SIG-M5 (cell line): Measurements from ENCODE around the gene APPL2.
A peak's percentile ranks its signal among the peaks of the same experiment; 100 is the strongest.

Experiments
- DNase-seq: peaks from one replicate; lab custom pipeline; 2025; lab: John Stamatoyannopoulos, UW

Gene APPL2, protein sequence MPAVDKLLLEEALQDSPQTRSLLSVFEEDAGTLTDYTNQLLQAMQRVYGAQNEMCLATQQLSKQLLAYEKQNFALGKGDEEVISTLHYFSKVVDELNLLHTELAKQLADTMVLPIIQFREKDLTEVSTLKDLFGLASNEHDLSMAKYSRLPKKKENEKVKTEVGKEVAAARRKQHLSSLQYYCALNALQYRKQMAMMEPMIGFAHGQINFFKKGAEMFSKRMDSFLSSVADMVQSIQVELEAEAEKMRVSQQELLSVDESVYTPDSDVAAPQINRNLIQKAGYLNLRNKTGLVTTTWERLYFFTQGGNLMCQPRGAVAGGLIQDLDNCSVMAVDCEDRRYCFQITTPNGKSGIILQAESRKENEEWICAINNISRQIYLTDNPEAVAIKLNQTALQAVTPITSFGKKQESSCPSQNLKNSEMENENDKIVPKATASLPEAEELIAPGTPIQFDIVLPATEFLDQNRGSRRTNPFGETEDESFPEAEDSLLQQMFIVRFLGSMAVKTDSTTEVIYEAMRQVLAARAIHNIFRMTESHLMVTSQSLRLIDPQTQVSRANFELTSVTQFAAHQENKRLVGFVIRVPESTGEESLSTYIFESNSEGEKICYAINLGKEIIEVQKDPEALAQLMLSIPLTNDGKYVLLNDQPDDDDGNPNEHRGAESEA

GRCh38 chr12:105235732-105236476 lies at the start of gene APPL2:
Gene APPL2 (minus strand): TSS chr12:105236174. CDS start chr12:105236012, 162 bp downstream.
- DNase-seq: no peak

- no peak for DNase-seq
Measured at GRCh38 chr12:105285378-105285777, 49.4 kb upstream of the APPL2 start.

DNA sequence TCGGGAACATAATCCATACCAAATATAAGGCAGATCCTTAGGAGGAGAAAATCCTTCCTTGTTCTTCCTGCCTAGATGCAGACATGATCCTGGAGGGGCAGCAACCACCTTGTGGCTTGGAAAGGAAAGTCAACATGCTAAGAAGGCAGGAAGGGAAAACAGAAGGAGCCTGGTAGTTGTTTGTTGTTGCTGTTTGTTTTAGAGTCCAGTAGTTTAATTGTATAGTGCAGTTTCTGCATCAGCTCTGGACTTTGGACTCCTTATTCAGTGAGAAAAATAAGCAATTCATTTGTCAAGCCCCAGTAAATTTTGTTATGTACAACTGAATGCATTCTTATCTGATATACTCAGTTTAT lies 45.7 kb upstream of the APPL2 start:
- no peak for DNase-seq

DNA sequence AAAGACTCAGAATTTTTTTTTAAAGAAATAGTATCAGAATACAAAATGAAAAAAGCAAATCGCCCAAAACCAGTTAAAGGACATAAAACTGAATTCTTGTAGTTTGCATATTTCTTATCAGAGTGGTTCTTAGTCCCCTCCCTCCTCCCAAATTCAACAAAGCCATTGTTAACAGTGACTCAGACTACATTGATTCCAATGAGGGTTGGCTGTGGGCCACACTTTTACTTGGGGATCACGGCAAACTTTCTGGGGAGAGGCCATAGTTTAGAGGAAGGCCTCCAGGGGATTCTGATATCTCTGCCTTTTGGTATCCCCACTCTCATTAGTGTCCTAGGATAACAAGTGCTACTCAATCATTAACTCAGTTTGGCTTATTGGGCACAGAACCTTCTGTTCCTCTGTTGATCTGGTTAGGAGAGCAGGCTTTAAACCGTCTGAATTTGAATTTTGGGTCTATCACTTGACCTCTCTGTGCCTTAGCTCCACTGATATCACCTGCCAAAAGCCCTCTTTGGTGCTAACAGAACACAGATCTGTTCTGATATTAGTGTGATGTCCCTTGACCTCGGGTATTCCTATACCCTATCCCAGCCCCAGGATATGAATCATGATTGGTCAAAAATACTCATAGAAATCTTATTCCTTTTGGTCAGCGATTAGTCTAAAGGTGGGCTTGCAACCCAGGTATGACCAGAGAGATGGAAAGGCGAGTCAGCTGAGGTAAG lies 45.2 kb upstream of the APPL2 start:
- DNase-seq: no peak

DNA sequence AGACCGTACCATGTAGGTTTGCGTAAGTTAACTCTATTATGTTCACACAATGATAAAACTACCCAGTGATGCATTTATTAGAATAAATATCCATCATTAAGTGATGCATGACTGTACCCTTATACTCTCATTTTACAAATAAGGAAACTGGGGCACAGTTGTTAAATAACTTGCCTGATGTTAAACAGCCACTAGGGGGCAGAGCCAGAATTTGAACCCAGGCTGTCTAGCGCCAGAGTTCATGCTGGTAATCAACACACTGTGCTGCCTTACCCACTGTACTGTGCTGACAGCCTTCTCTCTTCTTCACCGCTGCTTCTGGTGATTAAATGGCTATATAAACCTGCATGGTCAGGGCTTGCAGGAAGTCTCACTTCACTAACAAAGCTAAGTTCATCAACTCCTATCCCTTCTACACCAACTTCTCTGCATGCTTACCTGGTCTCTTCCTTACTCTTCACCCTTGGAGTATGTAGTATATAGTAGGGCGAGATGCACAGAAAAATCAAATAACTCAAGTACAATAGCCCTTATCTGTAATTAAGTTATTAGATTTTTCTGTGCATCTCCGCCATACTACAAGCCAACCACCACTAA lies 43.6 kb upstream of the APPL2 start:
- no peak for DNase-seq

DNA sequence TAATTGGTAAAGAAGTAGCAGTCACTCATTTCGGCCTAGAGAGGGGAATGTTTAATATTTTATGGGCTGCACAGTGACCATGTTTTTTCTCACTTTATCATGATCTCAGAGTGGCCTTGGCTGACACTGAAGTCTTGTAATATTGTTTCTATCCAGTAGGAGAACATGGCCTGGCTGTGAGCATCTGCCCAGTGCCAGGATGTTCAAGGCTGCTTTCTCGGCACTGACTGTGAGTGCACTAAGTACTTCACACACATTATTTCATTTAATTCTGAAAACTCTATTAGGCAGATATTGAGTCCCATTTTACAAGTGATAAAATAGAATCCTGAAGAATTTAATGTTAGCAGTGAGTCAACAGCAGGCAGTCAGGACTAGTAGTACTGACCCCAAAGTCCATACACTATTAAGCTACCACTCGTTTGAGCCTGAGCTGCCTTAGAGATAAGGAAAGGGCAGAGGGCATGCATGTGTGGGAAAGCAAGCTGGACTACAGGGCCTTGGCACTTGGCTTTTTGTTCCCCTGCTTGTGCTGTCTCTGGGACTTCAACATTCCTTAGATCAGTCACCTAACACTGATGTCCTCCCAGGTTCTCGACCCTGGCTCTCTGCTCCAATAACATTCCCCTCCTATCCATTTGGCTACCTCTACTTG lies 42.2 kb upstream of the APPL2 start:
- DNase-seq: no peak

GRCh38 chr12:105275997-105276733 lies 40.2 kb upstream of the APPL2 start:
- DNase-seq: peak; percentile 20

DNA sequence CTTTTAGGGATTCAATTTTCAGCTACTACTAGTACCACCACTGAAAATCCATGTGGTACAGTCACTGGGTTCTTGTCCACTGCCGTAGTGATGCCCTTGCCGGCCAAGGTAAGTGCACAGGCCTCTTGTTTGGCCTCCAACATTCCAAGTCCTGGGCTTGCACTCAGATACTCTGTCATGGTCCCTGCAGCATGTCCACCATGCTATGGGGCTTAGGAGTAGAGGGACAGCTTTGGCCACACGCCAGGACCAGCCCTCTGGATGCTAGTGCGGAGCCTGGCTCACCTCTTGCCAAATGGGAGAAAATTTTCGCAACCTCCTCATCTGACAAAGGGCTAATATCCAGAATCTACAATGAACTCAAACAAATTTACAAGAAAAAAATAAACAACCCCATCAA lies 38.6 kb upstream of the APPL2 start:
- DNase-seq: no peak

GRCh38 chr12:105273601-105274000 lies 37.6 kb upstream of the APPL2 start:
- no peak for DNase-seq

DNA sequence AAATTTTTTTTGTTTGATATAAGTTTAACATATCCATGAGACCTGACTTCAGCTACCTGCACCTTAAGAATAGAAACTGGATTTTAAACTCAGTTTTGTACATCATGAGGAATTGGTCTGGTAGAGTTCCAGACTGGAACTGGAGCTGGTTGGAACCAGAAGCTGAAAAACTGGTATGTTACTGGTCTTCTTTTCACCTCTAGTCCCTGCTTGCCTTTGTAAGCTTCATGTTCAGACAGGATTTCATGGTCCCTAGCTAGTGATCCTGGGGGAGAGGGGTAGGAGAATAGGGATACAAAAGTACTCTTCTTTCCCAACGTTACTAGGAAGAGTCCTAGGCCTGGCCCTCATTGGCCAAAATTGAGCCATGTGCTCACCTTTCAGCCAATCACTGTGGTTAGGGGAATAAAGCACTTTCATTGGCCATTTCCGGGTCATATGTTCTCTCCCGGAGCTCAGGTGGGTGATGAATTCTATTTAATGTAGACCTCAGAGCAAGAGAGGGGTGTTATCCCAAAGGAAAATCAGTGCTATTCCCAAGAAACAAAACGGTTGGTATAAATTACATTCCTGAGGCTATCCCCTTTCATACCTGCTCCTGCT lies 36.9 kb upstream of the APPL2 start:
- no peak for DNase-seq

- no peak for DNase-seq
Measured at GRCh38 chr12:105272152-105272551, 36.2 kb upstream of the APPL2 start.

DNA sequence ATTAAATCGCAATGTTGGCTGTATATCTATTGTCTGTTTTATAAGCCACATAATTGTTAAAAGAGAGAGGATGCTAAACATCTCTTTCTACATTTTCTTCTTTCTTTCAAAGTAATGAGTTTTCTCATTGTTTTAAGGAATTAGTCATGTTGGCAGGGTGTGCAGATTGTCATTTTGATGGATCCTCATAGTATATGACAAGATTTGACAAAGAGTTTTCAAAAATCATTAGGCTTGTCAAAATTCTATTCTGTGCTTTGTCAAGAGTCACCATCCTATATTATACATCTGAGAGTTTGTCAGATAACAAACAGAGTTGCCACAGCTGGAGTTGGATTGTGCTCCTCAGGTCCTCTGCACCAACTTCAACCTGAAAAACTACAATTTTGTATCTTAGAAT lies 35.4 kb upstream of the APPL2 start:
- DNase-seq: no peak

- no peak for DNase-seq
Measured at GRCh38 chr12:105270671-105271255, 34.8 kb upstream of the APPL2 start.

DNA sequence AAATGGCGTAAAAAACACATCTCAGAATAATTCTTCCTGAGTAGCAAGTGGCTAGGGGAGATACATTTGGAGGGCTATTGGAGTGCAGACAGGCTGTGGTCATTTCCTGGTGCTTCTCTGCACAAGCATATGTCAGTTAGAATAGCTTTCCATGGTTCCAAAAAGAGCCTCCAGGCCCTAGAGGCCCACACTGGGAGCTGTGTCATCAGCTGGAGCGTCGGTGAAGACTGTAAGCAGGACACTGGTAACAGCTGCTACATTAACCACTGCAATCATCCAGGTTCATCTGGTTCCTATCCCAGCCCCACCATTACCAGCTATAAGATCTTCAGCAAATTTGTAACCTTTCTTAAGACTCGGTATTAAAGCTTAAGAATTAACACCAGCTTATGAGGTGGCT lies 31.7 kb upstream of the APPL2 start:
- no peak for DNase-seq

DNA sequence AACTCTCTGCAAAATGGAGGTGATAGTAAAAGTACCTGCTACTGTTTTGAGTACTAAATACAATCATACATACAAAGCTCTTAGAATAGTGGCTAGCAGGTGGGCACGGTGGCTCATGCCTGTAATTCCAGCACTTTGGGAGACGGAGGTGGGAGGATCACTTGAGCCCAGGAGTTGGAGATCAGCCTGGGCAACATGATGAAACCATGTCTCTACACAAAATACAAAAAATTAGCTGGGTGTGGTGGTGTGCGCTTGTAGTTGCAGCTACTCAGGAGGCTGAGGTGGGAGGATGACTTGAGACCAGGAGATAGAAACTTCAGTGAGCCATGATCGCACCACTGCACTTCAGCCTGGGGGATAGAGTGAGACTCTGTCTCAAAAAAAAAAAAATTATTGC lies 28.8 kb upstream of the APPL2 start:
- DNase-seq: no peak

DNA sequence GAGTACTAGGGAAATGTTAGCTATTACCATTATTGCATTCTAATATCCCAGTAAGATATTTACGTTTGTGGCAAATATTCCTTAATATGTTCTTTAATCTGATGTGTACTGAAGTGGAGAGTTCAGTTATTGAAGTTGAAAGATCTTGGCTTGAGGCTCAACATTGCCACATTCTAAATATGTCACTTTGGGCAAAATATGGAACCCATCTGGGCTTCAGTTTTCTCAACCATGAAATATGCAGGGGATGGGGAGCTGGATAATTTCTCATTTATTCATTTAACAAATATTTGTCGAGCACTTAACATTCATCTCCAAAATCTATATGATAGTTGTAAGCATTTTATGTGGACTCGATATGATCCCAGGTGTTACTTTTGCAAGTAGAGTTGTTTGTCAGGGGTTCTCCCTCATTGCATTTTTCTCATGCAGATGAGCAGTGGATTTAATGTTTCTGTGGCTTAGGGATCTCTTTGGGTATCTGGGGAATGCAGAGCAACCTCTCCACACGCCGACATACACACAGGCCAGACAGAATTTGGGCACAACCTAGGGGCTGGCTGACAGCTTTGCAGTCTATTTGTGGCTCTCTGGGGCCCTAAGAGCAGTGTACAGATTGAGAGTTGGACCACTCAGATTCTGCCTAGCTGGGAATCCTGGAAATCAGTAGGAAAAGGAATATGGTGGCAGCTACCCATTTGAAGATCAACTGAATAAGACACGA lies 26.6 kb upstream of the APPL2 start:
- DNase-seq: no peak

DNA sequence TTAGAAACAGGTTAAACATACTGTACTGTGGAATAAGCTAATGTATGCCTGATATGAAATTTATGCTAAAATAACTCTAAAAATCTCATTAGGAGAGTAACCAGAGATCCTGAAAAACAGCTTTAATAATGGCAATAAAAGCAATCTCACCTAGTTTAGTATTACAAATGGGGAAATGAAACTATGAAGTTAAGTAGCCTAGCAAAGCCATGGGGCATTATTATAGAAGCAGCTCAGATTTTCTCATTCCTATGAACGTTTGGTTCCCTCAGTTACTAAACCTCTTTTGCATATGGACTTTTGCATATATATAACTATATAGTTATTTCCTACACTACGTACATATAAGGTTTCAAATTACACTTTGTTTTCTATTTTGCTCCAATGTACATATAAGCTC lies 25.0 kb upstream of the APPL2 start:
- DNase-seq: no peak

DNA sequence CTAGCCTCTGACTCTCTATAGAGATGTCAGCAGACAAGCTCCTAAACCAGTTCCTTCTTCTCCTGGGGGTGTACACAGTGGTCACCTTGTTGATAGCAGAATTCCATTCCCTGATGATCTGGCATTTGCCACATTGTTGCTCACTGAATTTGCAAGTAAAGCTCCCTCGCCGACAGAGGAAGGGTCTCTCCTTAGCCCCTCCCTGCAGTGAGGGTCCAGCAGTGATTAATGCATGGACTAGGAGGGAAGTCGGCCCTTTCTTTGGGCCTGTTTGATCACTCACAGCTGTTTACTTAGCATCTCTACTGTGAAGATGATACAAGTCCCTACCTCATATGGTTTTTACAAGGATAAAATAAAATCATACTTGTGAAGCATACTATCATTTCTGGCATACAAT lies 23.3 kb upstream of the APPL2 start:
- DNase-seq: no peak

GRCh38 chr12:105257321-105257728 lies 21.4 kb upstream of the APPL2 start:
- no peak for DNase-seq
